ENCODE data around the gene ANKRD63. TPM values are rescaled to one million over a fixed set of nuclear protein-coding genes. Genes with fewer than 3 reads are reported as not detected.

ANKRD63 gene
- total and polyA plus RNA-seq, 7 experiments from 2014 or later, result 0.27 TPM; not detected in 5

DNA sequence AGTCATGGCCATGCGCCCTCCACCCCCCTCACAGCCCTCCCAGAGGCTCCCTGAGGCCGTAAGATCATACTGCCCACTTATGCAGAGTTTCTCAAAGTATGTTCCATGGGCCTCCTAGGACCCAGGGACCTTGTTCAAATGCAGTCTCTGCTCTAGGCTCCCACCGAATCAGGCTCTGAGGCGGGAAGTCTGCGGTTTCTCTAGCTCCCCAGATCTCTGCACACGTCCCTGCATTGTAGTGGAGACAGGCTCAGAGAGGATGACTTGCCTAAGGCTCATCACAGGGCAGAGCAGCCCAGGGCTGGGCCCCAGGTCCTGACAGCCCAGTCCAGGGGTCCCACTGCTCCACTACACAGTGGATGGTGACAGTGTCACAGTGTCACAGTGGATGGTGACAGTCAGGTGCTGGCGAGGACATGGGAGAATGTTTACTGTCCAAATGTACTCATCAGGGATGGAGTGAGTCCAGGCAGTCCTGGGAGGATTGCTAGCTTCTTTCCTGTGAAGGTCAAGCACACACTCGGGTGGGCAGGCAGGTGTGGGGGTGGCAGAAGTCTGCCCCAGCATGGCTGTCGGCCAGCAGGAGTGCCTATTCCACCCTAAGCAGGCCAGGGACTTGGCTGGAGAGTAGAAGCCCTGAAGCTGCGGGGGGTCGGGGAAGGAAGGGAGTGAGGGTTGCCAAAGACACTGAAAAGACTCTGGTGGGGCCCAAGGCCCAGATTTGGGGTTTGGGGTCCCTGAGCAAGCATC, 12.4 kb downstream of the ANKRD63 start:
- POLR2A ChIA-PET, result no interaction called here
- intact Hi-C loops (cut with micrococcal nuclease), result loop anchor here in 1 of 2 donors (5.0 kb wide), 1 partner anchor 583 kb away; no protein-coding TSS in a partner anchor
- Mint-ChIP-seq H3K27me3 (no peaks in the 10 kb centered on the region), H3K36me3 (no peaks in the 10 kb centered on the region), H3K27ac (peak overlapping the region in 1 of 9 donors; percentile 95), H3K4me3 (peak overlapping the region in 1 of 10 donors; percentile 77), H3K9me3 (no peaks in the 10 kb centered on the region), H3K4me1 (peaks cover 0 to 5% (median 3%) of the 10 kb centered on the region in 7 donors)
- H3K27ac ChIP-seq (ENCODE audit: low read depth, low read length), result no peak overlapping the region
- CTCF ChIA-PET, result interaction anchor here (0.8 to 1.7 kb wide), 3 partner anchors 53 to 223 kb away, joined by 3 to 6 read pairs (median 5); no protein-coding TSS in a partner anchor
- ATAC-seq (no peak), DNase-seq (peak in 1 of 9 donors; percentile 69)
- no peaks in the 10 kb centered on the region for H3K36me3 ChIP-seq (ENCODE audit: control insufficient read depth in 2 of 3, insufficient read depth in 3 of 3, low read length in 3 of 3)
- no peak overlapping the region for H3K4me3 ChIP-seq (ENCODE audit: low read length)
- H3K27me3 ChIP-seq (ENCODE audit: control insufficient read depth in 2 of 2, insufficient read depth in 2 of 2, low read length in 2 of 2), result no peaks in the 10 kb centered on the region
- H3K4me1 ChIP-seq (ENCODE audit: control insufficient read depth in 2 of 2, insufficient read depth in 2 of 2, low read length in 2 of 2), result no peaks in the 10 kb centered on the region
- no peaks in the 10 kb centered on the region for H3K9me3 ChIP-seq (ENCODE audit: control insufficient read depth in 2 of 3, low read length in 3 of 3)

DNA sequence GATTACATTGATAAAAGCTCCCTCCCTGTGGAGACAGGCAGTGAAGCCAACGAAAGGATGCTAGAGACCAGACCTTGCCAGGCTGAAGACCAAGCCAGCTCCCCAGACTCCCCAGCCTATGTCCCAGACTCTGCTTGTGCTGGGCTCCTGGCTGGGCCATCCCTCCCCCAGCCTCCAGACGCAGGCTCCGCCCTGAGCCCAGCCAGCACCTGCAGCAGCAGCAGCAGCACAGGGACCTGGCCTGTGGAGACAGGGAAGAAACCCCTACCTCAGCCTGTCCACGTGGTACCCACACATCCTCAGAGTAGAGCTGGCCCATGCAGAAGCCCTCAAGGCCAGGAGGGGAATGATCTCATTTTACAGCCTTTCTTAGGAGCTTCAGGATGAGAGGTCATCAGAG, 13.3 kb downstream of the ANKRD63 start:
- intact Hi-C loops (cut with micrococcal nuclease), result loop anchor here in 1 of 2 donors (5.0 kb wide), 1 partner anchor 582 kb away; no protein-coding TSS in a partner anchor
- no peaks in the 10 kb centered on the region for H3K27me3 Mint-ChIP-seq
- ChIA-PET POLR2A (no interaction called here), CTCF (interaction anchor here (1.7 kb wide), 1 partner anchor 52 kb away, joined by 6 read pairs; no protein-coding TSS in a partner anchor)
- Histone ChIP-seq H3K4me3 (ENCODE audit: low read length) (no peak overlapping the region), H3K4me1 (ENCODE audit: control insufficient read depth in 2 of 2, insufficient read depth in 2 of 2, low read length in 2 of 2) (no peaks in the 10 kb centered on the region), H3K36me3 (ENCODE audit: control insufficient read depth in 2 of 3, insufficient read depth in 3 of 3, low read length in 3 of 3) (no peaks in the 10 kb centered on the region), H3K27ac (ENCODE audit: low read depth, low read length) (no peak overlapping the region), H3K9me3 (ENCODE audit: control insufficient read depth in 2 of 3, low read length in 3 of 3) (no peaks in the 10 kb centered on the region), H3K27me3 (ENCODE audit: control insufficient read depth in 2 of 2, insufficient read depth in 2 of 2, low read length in 2 of 2) (no peaks in the 10 kb centered on the region)
- ATAC-seq, result no peak
- no peaks in the 10 kb centered on the region for H3K36me3 Mint-ChIP-seq
- H3K4me3 Mint-ChIP-seq, result peak overlapping the region in 1 of 10 donors; percentile 12
- H3K27ac Mint-ChIP-seq, result peak overlapping the region in 1 of 9 donors; percentile 95
- H3K4me1 Mint-ChIP-seq, result peaks cover 0 to 3% (median 0%) of the 10 kb centered on the region in 7 donors
- H3K9me3 Mint-ChIP-seq, result no peaks in the 10 kb centered on the region
- DNase-seq, result no peak

DNA sequence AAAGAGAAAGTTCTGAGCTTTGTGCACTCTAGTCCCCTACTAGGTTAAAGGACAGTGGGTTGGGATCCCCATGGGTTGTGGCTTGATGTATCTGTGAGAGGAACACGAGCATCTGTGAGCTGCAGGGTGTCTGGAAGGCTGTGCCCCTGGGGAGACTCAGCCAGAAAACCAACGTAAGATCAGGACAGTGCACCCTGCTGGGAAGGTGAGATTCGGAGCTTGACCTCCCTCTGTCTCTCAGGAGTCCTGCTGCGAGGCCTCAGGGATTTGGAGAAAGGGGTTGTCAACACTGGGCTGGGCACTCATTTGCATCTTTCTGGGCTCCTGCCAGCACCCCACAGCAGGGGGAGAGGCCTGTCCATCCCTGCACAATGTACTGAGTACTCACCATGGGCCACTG, 15.2 kb downstream of the ANKRD63 start:
- H3K4me3 ChIP-seq (ENCODE audit: low read length), result no peak overlapping the region
- H3K27me3 ChIP-seq (ENCODE audit: control insufficient read depth in 2 of 2, insufficient read depth in 2 of 2, low read length in 2 of 2), result no peaks in the 10 kb centered on the region
- H3K4me1 Mint-ChIP-seq, result peaks cover 0 to 2% (median 0%) of the 10 kb centered on the region in 7 donors
- H3K27ac Mint-ChIP-seq, result peak overlapping the region in 1 of 9 donors; percentile 25
- H3K9me3 Mint-ChIP-seq, result no peaks in the 10 kb centered on the region
- ChIA-PET POLR2A (no interaction called here), CTCF (interaction anchor here (1.2 kb wide), 1 partner anchor 222 kb away, joined by 4 read pairs; no protein-coding TSS in a partner anchor)
- ATAC-seq (no peak), DNase-seq (no peak)
- no peaks in the 10 kb centered on the region for H3K36me3 ChIP-seq (ENCODE audit: control insufficient read depth in 2 of 3, insufficient read depth in 3 of 3, low read length in 3 of 3)
- no peak overlapping the region for H3K27ac ChIP-seq (ENCODE audit: low read depth, low read length)
- no peaks in the 10 kb centered on the region for H3K36me3 Mint-ChIP-seq
- intact Hi-C loops (cut with micrococcal nuclease), result no loop called here
- H3K4me3 Mint-ChIP-seq, result no peak overlapping the region
- H3K9me3 ChIP-seq (ENCODE audit: control insufficient read depth in 2 of 3, low read length in 3 of 3), result no peaks in the 10 kb centered on the region
- peaks cover 0 to 9% (median 0%) of the 10 kb centered on the region in 5 donors for H3K27me3 Mint-ChIP-seq
- no peaks in the 10 kb centered on the region for H3K4me1 ChIP-seq (ENCODE audit: control insufficient read depth in 2 of 2, insufficient read depth in 2 of 2, low read length in 2 of 2)

DNA sequence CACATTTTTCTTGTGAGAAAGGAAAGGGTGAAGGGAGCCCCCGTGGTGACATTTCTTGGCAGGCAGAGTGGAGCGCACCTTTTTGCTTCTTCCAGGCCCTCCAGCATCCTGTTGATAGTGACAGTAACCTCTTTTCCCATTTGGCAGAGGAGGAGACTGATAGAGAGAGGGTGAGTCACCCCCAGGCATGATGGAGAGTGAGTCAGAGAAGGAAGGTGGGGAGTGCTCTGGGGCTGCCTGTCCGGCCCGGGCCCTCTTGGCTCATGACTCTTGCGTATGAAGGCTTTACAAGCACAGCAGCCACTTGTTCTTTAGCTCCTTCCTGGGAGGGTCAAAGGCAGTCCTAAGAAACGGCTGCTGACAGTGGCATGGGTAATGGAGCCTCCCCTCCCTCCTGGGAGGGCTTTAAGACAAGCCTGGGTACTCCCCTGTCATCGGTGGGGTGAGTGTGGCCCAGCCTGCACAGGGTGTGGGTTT, 16.0 kb downstream of the ANKRD63 start:
- Mint-ChIP-seq H3K27ac (no peak overlapping the region), H3K36me3 (no peaks in the 10 kb centered on the region), H3K27me3 (peaks cover 0 to 12% (median 0%) of the 10 kb centered on the region in 5 donors), H3K4me3 (no peak overlapping the region), H3K4me1 (peaks cover 0 to 2% (median 0%) of the 10 kb centered on the region in 7 donors), H3K9me3 (no peaks in the 10 kb centered on the region)
- H3K27me3 ChIP-seq (ENCODE audit: control insufficient read depth in 2 of 2, insufficient read depth in 2 of 2, low read length in 2 of 2), result no peaks in the 10 kb centered on the region
- H3K4me1 ChIP-seq (ENCODE audit: control insufficient read depth in 2 of 2, insufficient read depth in 2 of 2, low read length in 2 of 2), result no peaks in the 10 kb centered on the region
- H3K27ac ChIP-seq (ENCODE audit: low read depth, low read length), result no peak overlapping the region
- no peak overlapping the region for H3K4me3 ChIP-seq (ENCODE audit: low read length)
- POLR2A ChIA-PET, result no interaction called here
- no peaks in the 10 kb centered on the region for H3K36me3 ChIP-seq (ENCODE audit: control insufficient read depth in 2 of 3, insufficient read depth in 3 of 3, low read length in 3 of 3)
- DNase-seq (no peak), ATAC-seq (peak; percentile 55)
- intact Hi-C loops (cut with micrococcal nuclease), result no loop called here
- CTCF ChIA-PET, result no interaction called here
- H3K9me3 ChIP-seq (ENCODE audit: control insufficient read depth in 2 of 3, low read length in 3 of 3), result no peaks in the 10 kb centered on the region

DNA sequence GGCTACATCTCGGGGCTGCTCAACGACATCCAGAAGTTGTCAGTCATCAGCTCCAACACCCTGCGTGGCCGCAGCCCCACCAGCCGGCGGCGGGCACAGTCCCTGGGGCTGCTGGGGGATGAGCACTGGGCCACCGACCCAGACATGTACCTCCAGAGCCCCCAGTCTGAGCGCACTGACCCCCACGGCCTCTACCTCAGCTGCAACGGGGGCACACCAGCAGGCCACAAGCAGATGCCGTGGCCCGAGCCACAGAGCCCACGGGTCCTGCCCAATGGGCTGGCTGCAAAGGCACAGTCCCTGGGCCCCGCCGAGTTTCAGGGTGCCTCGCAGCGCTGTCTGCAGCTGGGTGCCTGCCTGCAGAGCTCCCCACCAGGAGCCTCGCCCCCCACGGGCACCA, 17.0 kb downstream of the ANKRD63 start:
- intact Hi-C loops (cut with micrococcal nuclease), result no loop called here
- Mint-ChIP-seq H3K27ac (no peak overlapping the region), H3K36me3 (no peaks in the 10 kb centered on the region), H3K4me3 (no peak overlapping the region), H3K9me3 (peaks cover 0 to 1% (median 0%) of the 10 kb centered on the region in 11 donors), H3K27me3 (peaks cover 0 to 15% (median 0%) of the 10 kb centered on the region in 5 donors), H3K4me1 (peaks cover 0 to 2% (median 0%) of the 10 kb centered on the region in 7 donors)
- no peak overlapping the region for H3K27ac ChIP-seq (ENCODE audit: low read depth, low read length)
- no peak for ATAC-seq
- DNase-seq, result no peak
- no peaks in the 10 kb centered on the region for H3K27me3 ChIP-seq (ENCODE audit: control insufficient read depth in 2 of 2, insufficient read depth in 2 of 2, low read length in 2 of 2)
- H3K4me3 ChIP-seq (ENCODE audit: low read length), result no peak overlapping the region
- CTCF ChIA-PET, result interaction anchor here (0.6 to 2.2 kb wide), 2 partner anchors 8 to 582 kb away, joined by 4 to 9 read pairs; no protein-coding TSS in a partner anchor
- no peaks in the 10 kb centered on the region for H3K36me3 ChIP-seq (ENCODE audit: control insufficient read depth in 2 of 3, insufficient read depth in 3 of 3, low read length in 3 of 3)
- POLR2A ChIA-PET, result no interaction called here
- no peaks in the 10 kb centered on the region for H3K4me1 ChIP-seq (ENCODE audit: control insufficient read depth in 2 of 2, insufficient read depth in 2 of 2, low read length in 2 of 2)
- no peaks in the 10 kb centered on the region for H3K9me3 ChIP-seq (ENCODE audit: control insufficient read depth in 2 of 3, low read length in 3 of 3)

DNA sequence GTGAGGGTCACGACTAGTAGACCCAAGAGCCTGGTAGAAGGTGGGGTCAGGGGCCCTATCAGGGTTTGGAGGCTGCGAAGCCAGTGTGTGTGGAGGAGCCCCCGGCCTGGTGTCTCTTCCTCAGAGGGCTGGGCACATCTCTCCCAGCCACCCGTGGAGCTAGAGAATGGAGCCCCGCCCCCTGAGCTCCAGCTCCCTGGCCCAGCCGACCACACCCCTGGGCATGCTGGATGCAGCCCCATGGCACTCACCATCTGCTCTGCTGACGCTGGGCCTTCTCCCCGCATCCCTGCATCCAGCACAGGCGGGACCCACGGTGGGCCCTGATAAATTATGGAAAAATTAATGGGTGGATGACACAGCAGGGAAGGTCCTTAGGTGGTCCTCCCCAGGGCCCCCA, 17.5 kb downstream of the ANKRD63 start:
- DNase-seq (no peak), ATAC-seq (no peak)
- CTCF ChIA-PET, result interaction anchor here (2.2 kb wide), 1 partner anchor 9 kb away, joined by 9 read pairs; no protein-coding TSS in a partner anchor
- Histone ChIP-seq H3K27me3 (ENCODE audit: control insufficient read depth in 2 of 2, insufficient read depth in 2 of 2, low read length in 2 of 2) (no peaks in the 10 kb centered on the region), H3K27ac (ENCODE audit: low read depth, low read length) (no peak overlapping the region), H3K36me3 (ENCODE audit: control insufficient read depth in 2 of 3, insufficient read depth in 3 of 3, low read length in 3 of 3) (no peaks in the 10 kb centered on the region), H3K4me1 (ENCODE audit: control insufficient read depth in 2 of 2, insufficient read depth in 2 of 2, low read length in 2 of 2) (no peaks in the 10 kb centered on the region), H3K9me3 (ENCODE audit: control insufficient read depth in 2 of 3, low read length in 3 of 3) (no peaks in the 10 kb centered on the region), H3K4me3 (ENCODE audit: low read length) (no peak overlapping the region)
- intact Hi-C loops (cut with micrococcal nuclease), result no loop called here
- H3K4me3 Mint-ChIP-seq, result no peak overlapping the region
- no peaks in the 10 kb centered on the region for H3K36me3 Mint-ChIP-seq
- peaks cover 0 to 15% (median 0%) of the 10 kb centered on the region in 5 donors for H3K27me3 Mint-ChIP-seq
- POLR2A ChIA-PET, result no interaction called here
- H3K27ac Mint-ChIP-seq, result no peak overlapping the region
- H3K9me3 Mint-ChIP-seq, result peaks cover 0 to 1% (median 0%) of the 10 kb centered on the region in 11 donors
- H3K4me1 Mint-ChIP-seq, result peaks cover 0 to 2% (median 0%) of the 10 kb centered on the region in 7 donors
